Measurements from ENCODE around the gene SERPIND1. TPM values are rescaled to one million over a fixed set of nuclear protein-coding genes. Genes with fewer than 3 reads are reported as not detected.

Gene SERPIND1
- total RNA-seq, 1 experiment from 2014 or later: 1.3 TPM

DNA sequence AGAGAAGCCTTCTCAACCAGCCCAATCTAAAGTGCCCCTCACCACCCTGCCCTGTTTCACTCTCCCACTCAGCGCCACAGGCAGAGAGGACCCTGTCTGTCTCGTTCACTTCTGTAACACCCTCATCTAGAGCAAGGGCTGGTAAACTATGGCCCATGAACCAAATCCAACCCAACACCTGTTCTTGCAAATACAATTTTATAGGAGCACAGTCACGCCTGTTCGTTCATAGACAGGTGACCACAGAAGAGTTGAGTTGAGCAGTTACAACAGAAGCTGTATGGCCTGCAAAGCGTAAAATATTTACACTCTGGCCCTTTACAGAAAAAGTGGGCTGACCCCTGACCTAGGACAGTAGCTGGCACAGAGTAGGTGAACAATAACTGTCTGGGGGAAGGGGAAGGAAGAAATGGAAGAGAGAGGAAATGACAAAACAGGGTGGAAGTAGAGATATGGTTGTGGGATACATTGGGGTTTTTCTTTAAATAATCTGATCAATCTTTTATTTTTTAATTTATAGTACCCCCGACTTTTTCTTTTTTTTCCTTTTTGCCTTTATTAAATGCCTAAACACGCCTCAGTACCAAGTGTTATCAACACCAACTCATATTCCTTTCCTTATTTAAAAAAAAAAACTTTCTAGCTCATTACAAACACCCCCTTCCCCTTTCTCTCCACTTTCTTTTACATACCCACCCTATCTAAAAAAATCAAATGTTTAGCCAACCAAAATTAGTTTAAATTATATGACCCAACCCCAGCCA is 20.9 kb downstream of the SERPIND1 start:
- DNase-seq: no peak
- no peak overlapping the region for H3K27ac Mint-ChIP-seq (ENCODE audit: unreplicated experiment)
- POLR2A ChIA-PET: no interaction called here
- H3K4me1 Mint-ChIP-seq (ENCODE audit: low read depth, unreplicated experiment): no peaks in the 10 kb centered on the region
- peaks cover 5% of the 10 kb centered on the region; the same call in 1 of the 2 replicates for H3K4me1 ChIP-seq
- H3K4me3 Mint-ChIP-seq (ENCODE audit: unreplicated experiment): no peak overlapping the region
- H3K36me3 Mint-ChIP-seq (ENCODE audit: insufficient read depth, unreplicated experiment): peaks cover 30% of the 10 kb centered on the region
- intact Hi-C loops (cut with micrococcal nuclease; ENCODE audit: unreplicated experiment): no loop called here
- TF ChIP-seq, protein P1, sequence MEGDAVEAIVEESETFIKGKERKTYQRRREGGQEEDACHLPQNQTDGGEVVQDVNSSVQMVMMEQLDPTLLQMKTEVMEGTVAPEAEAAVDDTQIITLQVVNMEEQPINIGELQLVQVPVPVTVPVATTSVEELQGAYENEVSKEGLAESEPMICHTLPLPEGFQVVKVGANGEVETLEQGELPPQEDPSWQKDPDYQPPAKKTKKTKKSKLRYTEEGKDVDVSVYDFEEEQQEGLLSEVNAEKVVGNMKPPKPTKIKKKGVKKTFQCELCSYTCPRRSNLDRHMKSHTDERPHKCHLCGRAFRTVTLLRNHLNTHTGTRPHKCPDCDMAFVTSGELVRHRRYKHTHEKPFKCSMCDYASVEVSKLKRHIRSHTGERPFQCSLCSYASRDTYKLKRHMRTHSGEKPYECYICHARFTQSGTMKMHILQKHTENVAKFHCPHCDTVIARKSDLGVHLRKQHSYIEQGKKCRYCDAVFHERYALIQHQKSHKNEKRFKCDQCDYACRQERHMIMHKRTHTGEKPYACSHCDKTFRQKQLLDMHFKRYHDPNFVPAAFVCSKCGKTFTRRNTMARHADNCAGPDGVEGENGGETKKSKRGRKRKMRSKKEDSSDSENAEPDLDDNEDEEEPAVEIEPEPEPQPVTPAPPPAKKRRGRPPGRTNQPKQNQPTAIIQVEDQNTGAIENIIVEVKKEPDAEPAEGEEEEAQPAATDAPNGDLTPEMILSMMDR (IDR thresholded peaks at IDR 0.05; ENCODE audit: insufficient read depth in 1 of 2, low read depth in 1 of 2, low read length in 1 of 2, severe bottlenecking in 1 of 2, unreplicated experiment in 1 of 2): no peak
- H3K4me3 ChIP-seq (ENCODE audit: low read depth, low read length): no peak overlapping the region
- CTCF ChIA-PET: interaction anchor here (1.0 to 1.7 kb wide), 2 partner anchors 9 to 91 kb away, joined by 5 to 11 read pairs; no protein-coding TSS in a partner anchor
- H3K36me3 ChIP-seq (ENCODE audit: control insufficient read depth, insufficient read depth, low read length): no peaks in the 10 kb centered on the region
- no peaks in the 10 kb centered on the region for H3K27me3 ChIP-seq (replicated peaks; ENCODE audit: control insufficient read depth, insufficient read depth, low read length)
- no TSS peak for BruUV-seq (replicated peaks)
- no peaks in the 10 kb centered on the region for H3K9me3 Mint-ChIP-seq (ENCODE audit: unreplicated experiment)
- H3K27me3 Mint-ChIP-seq (ENCODE audit: insufficient read depth, unreplicated experiment): no peaks in the 10 kb centered on the region
- H3K9me3 ChIP-seq: no peaks in the 10 kb centered on the region

GRCh38 chr22:20796731-20797130 is 22.8 kb downstream of the SERPIND1 start:
- no peaks in the 10 kb centered on the region for H3K27me3 Mint-ChIP-seq (ENCODE audit: insufficient read depth, unreplicated experiment)
- no peak overlapping the region for H3K4me3 ChIP-seq (ENCODE audit: low read depth, low read length)
- H3K4me1 ChIP-seq: no peaks in the 10 kb centered on the region
- POLR2A ChIA-PET: no interaction called here
- H3K36me3 ChIP-seq (ENCODE audit: control insufficient read depth, insufficient read depth, low read length): no peaks in the 10 kb centered on the region
- H3K9me3 Mint-ChIP-seq (ENCODE audit: unreplicated experiment): no peaks in the 10 kb centered on the region
- H3K9me3 ChIP-seq: no peaks in the 10 kb centered on the region
- peaks cover 28% of the 10 kb centered on the region for H3K36me3 Mint-ChIP-seq (ENCODE audit: insufficient read depth, unreplicated experiment)
- H3K27me3 ChIP-seq (replicated peaks; ENCODE audit: control insufficient read depth, insufficient read depth, low read length): no peaks in the 10 kb centered on the region
- CTCF ChIA-PET: no interaction called here
- H3K4me1 Mint-ChIP-seq (ENCODE audit: low read depth, unreplicated experiment): no peaks in the 10 kb centered on the region
- TF ChIP-seq, protein P1 (IDR thresholded peaks at IDR 0.05; ENCODE audit: insufficient read depth in 1 of 2, low read depth in 1 of 2, low read length in 1 of 2, severe bottlenecking in 1 of 2, unreplicated experiment in 1 of 2): no peak
- no TSS peak for BruUV-seq (replicated peaks)
- DNase-seq: no peak
- no peak overlapping the region for H3K27ac Mint-ChIP-seq (ENCODE audit: unreplicated experiment)
- H3K4me3 Mint-ChIP-seq (ENCODE audit: unreplicated experiment): no peak overlapping the region
- intact Hi-C loops (cut with micrococcal nuclease; ENCODE audit: unreplicated experiment): no loop called here

DNA sequence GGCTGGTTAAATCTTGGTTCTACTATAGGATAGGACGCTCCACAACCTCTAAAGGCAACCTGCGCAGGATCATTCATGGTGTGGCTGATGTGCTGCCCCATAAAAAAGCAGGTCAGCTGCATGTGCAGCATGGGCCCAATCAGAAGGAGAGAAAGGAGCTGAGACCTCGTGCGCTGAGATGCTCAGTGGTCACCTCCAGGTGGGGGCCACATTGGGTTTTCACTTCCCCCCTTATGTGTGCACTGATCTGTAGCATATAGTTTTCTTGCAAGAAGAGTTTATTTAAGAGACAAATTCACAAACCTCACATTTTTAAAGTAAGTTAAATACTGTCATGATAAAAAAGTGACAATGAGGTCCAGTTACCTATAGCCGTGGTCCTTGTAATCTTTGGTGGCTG is 24.3 kb downstream of the SERPIND1 start:
- TF ChIP-seq, protein P1 (IDR thresholded peaks at IDR 0.05; ENCODE audit: insufficient read depth in 1 of 2, low read depth in 1 of 2, low read length in 1 of 2, severe bottlenecking in 1 of 2, unreplicated experiment in 1 of 2): no peak
- H3K27me3 Mint-ChIP-seq (ENCODE audit: insufficient read depth, unreplicated experiment): no peaks in the 10 kb centered on the region
- H3K9me3 Mint-ChIP-seq (ENCODE audit: unreplicated experiment): no peaks in the 10 kb centered on the region
- Histone ChIP-seq H3K27me3 (replicated peaks; ENCODE audit: control insufficient read depth, insufficient read depth, low read length) (no peaks in the 10 kb centered on the region), H3K4me3 (ENCODE audit: low read depth, low read length) (no peak overlapping the region), H3K36me3 (ENCODE audit: control insufficient read depth, insufficient read depth, low read length) (no peaks in the 10 kb centered on the region), H3K9me3 (no peaks in the 10 kb centered on the region), H3K4me1 (no peaks in the 10 kb centered on the region)
- no peak for DNase-seq
- H3K4me1 Mint-ChIP-seq (ENCODE audit: low read depth, unreplicated experiment): no peaks in the 10 kb centered on the region
- no TSS peak for BruUV-seq (replicated peaks)
- intact Hi-C loops (cut with micrococcal nuclease; ENCODE audit: unreplicated experiment): no loop called here
- H3K27ac Mint-ChIP-seq (ENCODE audit: unreplicated experiment): no peak overlapping the region
- POLR2A ChIA-PET: no interaction called here
- peaks cover 25% of the 10 kb centered on the region for H3K36me3 Mint-ChIP-seq (ENCODE audit: insufficient read depth, unreplicated experiment)
- no peak overlapping the region for H3K4me3 Mint-ChIP-seq (ENCODE audit: unreplicated experiment)
- CTCF ChIA-PET: no interaction called here
